GM12873 (cell line): ENCODE results near the gene DCST2.

Source experiments
- CTCF ChIP-seq: IDR thresholded peaks from 2 replicates; pipeline ENCODE4 v1.5.1; 2012; ENCODE audit warnings: low read depth, mild to moderate bottlenecking, moderate library complexity, low read length, control low read depth; ENCODE audit not compliant: insufficient read depth; ENCODE audit errors: missing control alignments

DCST2 gene

GRCh38 chr1:155057788-155058211, 24.2 kb upstream of the DCST2 start:
- TF ChIP-seq CTCF: no peak

- no peak for TF ChIP-seq CTCF
Measured at GRCh38 chr1:155057104-155057503, 23.5 kb upstream of the DCST2 start.

- no peak for TF ChIP-seq CTCF
Measured at GRCh38 chr1:155053531-155054105, 20.0 kb upstream of the DCST2 start.

DNA sequence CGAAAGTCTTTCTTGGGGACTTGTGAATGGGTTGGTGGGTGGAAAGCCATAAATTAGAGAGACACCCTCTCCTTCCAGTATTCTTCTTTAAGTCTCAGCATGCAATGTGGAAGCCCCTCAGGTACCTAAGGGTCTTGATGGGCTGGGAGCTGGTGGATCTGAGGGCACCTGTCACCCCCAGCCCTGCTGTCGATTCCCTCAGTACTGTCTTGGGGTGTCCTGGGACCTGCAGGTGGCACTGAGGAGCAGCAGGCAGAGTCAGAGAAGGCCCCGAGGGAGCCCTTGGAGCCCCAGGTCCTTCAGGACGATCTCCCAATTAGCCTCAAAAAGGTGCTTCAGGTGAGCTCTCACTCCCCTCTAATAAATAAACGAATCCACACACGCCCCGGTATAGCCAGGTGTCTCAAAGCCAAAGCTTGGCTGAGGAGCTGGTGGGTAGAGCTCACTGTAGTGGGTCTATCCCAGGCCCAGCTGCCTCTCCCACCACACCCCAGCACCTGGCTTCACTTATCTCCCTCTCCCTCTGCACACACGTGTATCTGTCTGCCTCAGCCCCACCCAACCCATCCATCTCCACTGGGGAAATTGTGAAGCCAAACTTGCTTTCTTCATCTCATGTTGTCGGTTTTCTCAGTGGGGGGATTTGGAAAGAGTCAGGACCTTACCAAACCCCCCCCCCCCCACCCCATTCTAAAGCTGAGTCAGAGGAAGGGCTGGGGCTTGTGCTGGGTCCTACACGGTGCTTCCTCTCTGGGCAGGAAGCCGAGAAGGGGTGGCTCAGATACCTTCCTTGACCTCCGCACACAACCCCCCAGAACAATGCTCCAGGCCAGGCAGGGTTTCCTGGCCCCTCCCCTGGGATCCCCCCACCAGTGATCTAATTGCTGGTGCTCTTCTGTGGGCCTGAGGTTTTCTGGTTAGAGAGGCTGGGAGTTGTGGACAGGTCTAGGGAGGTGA, 19.1 kb upstream of the DCST2 start:
- TF ChIP-seq CTCF: peak; percentile 55

- no peak for TF ChIP-seq CTCF
Measured at GRCh38 chr1:155051777-155052398, 18.3 kb upstream of the DCST2 start.

GRCh38 chr1:155051342-155051776, 17.8 kb upstream of the DCST2 start:
- TF ChIP-seq CTCF: no peak
